ENCODE data around the gene RAD51B.

DNA sequence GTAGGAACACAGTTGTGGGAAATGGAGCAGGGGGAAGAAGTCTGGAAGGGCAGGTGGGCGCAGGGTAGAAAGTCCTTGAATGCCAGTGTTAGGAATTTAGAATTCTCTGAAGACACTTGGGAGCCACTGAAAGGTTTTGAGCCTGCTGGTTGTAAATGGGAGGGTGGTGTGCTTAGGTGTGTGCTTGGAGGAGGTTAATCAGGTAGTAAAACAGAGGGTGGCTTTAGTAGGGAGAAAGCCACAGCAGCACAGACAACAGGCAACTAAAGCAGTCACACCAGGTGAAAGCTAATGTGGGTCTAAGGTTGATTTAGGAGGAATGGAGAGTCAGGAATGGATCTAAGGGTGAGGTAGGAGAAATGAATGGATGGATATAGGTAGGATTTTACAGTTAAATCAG is 588.2 kb downstream of the RAD51B start:
- TF ChIP-seq, protein P1, sequence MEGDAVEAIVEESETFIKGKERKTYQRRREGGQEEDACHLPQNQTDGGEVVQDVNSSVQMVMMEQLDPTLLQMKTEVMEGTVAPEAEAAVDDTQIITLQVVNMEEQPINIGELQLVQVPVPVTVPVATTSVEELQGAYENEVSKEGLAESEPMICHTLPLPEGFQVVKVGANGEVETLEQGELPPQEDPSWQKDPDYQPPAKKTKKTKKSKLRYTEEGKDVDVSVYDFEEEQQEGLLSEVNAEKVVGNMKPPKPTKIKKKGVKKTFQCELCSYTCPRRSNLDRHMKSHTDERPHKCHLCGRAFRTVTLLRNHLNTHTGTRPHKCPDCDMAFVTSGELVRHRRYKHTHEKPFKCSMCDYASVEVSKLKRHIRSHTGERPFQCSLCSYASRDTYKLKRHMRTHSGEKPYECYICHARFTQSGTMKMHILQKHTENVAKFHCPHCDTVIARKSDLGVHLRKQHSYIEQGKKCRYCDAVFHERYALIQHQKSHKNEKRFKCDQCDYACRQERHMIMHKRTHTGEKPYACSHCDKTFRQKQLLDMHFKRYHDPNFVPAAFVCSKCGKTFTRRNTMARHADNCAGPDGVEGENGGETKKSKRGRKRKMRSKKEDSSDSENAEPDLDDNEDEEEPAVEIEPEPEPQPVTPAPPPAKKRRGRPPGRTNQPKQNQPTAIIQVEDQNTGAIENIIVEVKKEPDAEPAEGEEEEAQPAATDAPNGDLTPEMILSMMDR (IDR thresholded peaks at IDR 0.05), result no peak
- no peak for TF ChIP-seq EP300 (IDR thresholded peaks at IDR 0.05)
- no peak for TF ChIP-seq POLR2A (IDR thresholded peaks at IDR 0.05)

Measured in upper lobe of left lung (tissue), 4 donors.